NCI-H2196 treated with DMSO at 0.1 percent for 48 hours (cell line): ENCODE results near the gene TAF11L13.
"Not testable (repeated sequence)": the region's sequence is repeated elsewhere in the genome, so short reads cannot be mapped to it uniquely, and the experiment has no call there.

ENCODE experiments used
- DNase-seq: peaks from one replicate; lab custom pipeline; 2025; ENCODE audit not compliant: unreplicated experiment; lab: John Stamatoyannopoulos, UW

TAF11L13 gene

DNA sequence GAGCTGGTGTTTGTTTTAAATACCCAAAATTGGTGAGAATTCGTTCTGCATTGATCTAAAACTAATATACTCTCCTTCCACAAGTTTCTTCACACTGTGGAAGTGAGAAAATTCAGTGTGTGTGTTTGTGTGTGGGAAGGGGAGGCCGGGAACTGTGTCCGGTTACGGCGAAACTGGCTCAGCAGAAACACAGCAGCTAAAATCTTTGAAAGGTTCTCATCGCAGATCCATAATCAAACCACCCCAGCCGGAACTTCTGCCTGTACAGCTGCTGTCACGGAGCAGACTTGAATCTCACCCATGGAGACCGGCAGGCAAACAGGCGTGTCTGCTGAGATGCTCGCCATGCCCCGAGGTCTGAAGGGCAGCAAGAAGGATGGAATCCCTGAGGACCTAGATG, at the start of gene TAF11L13:
TAF11L13 (plus strand) TSS at position 301 of the 400 bp plus-strand sequence.
- not testable (repeated sequence) for DNase-seq

DNA sequence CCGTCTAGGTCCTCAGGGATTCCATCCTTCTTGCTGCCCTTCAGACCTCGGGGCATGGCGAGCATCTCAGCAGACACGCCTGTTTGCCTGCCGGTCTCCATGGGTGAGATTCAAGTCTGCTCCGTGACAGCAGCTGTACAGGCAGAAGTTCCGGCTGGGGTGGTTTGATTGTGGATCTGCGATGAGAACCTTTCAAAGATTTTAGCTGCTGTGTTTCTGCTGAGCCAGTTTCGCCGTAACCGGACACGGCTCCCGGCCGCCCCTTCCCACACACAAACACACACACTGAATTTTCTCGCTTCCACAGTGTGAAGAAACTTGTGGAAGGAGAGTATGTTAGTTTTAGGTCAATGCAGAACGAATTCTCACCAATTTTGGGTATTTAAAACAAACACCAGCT, 46.2 kb upstream of the TAF11L13 start, which contains the start of gene TAF11L7:
TAF11L7 (minus strand) TSS at position 101 of the 400 bp plus-strand sequence.
- DNase-seq, result not testable (repeated sequence)

DNA sequence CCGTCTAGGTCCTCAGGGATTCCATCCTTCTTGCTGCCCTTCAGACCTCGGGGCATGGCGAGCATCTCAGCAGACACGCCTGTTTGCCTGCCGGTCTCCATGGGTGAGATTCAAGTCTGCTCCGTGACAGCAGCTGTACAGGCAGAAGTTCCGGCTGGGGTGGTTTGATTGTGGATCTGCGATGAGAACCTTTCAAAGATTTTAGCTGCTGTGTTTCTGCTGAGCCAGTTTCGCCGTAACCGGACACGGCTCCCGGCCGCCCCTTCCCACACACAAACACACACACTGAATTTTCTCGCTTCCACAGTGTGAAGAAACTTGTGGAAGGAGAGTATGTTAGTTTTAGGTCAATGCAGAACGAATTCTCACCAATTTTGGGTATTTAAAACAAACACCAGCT, 41.0 kb upstream of the TAF11L13 start, which contains the start of gene TAF11L8:
TAF11L8 (minus strand) TSS at position 101 of the 400 bp plus-strand sequence.
- DNase-seq, result not testable (repeated sequence)

DNA sequence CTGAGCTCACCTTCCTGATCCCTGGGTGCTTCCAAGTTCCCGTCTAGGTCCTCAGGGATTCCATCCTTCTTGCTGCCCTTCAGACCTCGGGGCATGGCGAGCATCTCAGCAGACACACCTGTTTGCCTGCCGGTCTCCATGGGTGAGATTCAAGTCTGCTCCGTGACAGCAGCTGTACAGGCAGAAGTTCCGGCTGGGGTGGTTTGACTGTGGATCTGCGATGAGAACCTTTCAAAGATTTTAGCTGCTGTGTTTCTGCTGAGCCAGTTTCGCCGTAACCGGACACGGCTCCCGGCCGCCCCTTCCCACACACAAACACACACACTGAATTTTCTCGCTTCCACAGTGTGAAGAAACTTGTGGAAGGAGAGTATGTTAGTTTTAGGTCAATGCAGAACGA, 37.6 kb upstream of the TAF11L13 start, which contains the start of gene TAF11L9:
TAF11L9 (minus strand) TSS at position 140 of the 400 bp plus-strand sequence.
- not testable (repeated sequence) for DNase-seq

DNA sequence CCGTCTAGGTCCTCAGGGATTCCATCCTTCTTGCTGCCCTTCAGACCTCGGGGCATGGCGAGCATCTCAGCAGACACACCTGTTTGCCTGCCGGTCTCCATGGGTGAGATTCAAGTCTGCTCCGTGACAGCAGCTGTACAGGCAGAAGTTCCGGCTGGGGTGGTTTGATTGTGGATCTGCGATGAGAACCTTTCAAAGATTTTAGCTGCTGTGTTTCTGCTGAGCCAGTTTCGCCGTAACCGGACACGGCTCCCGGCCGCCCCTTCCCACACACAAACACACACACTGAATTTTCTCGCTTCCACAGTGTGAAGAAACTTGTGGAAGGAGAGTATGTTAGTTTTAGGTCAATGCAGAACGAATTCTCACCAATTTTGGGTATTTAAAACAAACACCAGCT, 34.2 kb upstream of the TAF11L13 start, which contains the start of gene TAF11L10:
TAF11L10 (minus strand) TSS at position 101 of the 400 bp plus-strand sequence.
- not testable (repeated sequence) for DNase-seq

DNA sequence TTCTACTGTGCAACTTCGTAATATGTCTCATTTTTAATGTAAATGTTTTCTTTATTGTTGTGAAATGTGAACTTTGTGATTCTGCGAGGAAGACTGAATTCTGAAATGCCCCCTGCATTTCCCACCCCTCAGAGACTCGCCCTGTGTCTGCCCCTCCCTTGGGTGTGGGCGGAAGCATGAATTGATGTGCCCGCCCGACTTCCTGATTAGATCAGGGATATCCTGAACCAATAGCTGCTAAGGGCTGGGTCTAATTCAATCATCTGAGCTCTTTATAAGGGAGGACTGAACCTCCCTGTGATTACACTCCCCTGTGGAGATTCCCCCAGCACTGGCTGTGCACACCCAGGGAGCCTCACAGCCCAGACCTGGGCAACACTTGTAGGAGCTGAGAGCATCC, 28.0 kb upstream of the TAF11L13 start, which contains the start of gene TAF11L11:
TAF11L11 (plus strand) TSS at position 304 of the 400 bp plus-strand sequence.
- not testable (repeated sequence) for DNase-seq

DNA sequence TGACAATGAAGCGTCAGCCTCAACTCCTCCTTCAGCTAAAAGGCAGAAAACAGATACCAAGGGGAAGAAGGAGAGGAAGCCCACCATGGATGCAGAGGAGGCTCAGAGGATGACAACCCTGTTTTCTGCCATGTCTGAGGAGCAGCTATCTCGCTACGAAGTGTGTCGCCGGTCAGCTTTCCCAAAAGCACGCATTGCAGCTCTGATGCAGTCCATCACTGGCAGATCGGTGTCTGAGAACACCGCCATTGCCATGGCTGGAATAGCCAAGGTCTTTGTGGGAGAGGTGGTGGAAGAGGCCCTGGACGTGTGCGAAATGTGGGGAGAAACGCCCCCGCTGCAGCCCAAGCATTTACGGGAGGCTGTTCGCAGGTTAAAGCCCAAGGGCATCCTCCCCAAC, 26.9 kb upstream of the TAF11L13 start:
- DNase-seq, result no peak

DNA sequence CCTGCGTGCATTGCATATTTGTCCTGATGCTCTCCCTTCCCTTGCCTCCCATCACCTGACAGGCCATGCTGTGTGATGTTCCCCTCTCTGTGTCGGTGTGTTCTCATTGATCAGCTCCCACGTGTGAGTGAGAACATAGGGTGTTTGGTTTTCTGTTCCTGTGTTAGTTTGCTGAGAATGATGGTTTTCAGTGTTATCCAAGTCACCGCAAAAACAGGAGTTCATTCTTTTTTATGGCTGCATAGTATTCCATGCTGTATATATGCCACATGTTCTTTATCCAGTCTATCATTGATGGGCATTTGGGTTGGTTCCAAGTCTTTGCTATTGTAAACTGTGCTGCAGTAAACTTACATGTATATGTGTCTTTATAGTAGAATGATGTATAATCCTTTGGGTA, 24.4 kb upstream of the TAF11L13 start:
- not testable (repeated sequence) for DNase-seq

DNA sequence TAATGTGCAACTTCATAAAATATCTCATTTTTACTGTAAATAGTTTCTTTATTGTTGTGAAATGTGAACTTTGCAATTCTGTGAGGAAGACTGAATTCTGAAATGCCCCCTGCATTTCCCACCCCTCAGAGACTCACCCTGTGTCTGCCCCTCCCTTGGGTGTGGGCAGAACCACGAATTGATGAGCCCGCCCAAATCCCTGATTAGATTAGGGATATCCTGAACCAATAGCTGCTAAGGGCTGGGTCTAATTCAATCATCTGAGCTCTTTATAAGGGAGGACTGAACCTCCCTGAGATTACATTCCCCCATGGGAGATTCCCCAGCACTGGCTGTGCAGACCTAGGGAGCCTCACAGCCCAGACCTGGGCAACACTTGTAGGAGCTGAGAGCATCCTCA, 21.8 kb upstream of the TAF11L13 start, which contains the start of gene TAF11L12:
TAF11L12 (plus strand) TSS at position 301 of the 400 bp plus-strand sequence.
- DNase-seq, result not testable (repeated sequence)

DNA sequence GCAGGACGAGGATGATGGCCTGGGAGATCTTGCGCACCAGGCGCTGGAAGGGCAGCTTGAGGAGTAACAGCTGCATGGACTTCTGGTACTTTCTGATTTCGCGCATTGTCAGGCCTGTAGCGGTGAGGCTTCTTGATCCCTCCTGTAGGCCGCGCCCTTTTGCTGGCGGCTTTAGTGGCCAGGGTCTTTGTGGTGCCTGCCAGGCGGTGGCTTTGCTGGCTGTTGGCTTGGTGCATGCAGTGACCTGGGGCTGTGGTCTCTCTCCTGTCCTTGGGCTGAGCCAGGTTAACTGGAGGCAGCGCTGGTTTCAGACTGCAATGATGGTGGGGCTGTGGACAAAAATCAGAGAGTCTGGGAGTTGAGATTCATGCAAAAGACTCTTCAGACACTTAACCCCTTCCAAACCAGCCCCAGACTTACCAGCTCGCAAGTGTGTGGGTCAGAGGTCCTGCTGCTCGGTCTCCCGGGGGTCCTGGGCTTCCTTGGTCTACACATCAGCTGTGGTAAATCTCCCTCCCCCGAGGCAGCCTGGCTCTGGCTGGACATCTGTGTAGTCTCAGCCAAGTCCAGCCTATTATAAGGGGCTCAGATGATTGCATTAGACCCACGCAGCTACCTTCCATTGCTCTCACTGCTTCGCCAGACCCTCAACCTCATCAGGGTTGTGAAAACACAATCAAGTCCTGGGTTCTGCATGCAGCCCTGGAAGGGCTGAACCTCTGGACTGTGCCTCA, 16.8 kb upstream of the TAF11L13 start:
- DNase-seq, result no peak

DNA sequence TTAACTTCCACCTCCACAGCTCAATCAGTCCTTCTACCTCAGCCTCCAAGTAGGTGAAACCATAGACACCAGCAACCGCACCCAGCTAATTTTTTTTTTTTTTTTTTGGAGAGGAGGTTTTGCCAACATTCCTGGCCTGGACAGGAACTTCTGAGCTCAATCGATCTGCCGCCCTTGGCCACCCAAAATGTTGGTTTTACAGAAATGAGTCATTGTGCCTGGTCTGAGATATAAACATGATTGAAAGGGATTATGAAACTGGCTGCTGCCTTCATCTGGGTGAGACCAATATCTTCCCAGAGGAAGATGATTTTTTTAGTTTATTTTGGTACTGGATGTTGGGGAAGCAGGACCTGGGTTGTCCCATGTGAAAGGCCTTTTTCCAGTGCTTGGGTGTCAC, 12.5 kb upstream of the TAF11L13 start:
- DNase-seq, result no peak

DNA sequence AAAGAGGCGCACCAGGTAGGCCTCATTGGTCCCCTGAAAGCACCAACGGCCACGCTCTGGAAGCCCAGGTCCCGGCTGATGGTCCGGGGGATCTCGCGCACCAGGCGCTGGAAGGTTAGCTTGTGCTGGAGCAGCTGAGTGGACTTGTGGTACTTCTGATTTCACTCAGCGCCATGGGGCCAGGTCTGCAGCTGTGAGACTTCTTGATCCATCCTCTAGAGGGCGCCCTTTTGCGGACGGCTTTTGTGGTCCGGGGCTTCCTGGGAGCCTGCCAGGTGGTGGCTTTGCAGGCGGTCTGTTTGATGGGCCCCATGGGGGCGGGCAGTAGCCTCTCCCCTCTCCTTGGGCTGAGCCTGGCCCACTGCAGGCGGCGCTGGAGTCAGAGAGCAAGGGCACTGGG, 11.3 kb upstream of the TAF11L13 start:
- no peak for DNase-seq

DNA sequence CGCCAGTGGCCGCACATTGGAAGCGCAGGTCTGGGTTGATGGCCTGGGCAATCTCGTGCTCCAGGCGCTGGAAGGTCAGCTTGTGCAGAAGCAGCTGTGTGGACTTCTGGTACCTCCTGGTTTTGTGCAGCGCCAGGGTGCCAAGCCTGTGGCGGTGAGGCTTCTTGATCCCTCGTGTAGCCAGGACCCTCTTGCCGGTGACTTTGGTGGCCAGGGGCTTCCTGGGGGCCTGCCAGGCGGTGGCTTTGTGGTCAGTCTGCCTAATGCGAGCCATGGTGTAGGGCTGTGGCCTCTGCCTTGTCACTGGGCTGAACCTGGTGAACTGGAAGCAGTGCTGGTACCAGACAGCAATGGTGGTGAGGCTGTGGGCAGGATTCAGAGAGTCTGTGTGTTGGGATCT, 6.2 kb upstream of the TAF11L13 start:
- no peak for DNase-seq

DNA sequence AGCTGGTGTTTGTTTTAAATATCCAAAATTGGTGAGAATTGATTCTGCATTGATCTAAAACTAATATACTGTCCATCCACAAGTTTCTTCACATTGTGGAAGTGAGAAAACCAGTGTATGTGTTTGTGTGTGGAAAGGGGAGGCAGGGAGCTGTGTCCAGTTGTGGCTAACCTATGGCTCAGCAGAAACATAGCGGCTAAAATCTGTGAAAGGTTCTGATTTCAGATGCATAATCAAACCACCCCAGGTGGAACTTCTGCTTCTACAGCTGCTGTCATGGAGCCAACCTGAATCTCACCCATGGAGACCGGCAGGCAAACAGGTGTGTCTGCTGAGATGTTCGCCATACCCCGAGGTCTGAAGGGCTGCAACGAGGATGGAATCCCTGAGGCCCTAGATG, 2.3 kb downstream of the TAF11L13 start, which contains the start of gene TAF11L14:
TAF11L14 (plus strand) TSS at position 301 of the 400 bp plus-strand sequence.
- DNase-seq, result no peak

DNA sequence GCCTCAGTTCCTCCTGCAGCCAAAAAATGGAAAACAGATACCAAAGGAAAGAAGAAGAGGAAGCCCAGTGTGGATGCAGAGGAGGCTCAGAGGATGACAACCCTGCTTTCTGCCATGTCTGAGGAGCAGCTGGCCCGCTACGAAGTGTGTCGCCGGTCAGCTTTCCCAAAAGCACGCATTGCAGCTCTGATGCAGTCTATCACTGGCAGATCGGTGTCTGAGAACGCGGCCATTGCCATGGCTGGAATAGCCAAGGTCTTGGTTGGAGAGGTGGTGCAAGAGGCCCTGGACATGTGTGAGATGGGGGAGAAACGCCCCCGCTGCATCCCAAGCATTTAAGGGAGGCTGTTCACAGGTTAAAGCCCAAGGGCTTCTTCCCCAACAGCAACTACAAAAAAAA, 17.3 kb downstream of the TAF11L13 start:
- not testable (repeated sequence) for DNase-seq

DNA sequence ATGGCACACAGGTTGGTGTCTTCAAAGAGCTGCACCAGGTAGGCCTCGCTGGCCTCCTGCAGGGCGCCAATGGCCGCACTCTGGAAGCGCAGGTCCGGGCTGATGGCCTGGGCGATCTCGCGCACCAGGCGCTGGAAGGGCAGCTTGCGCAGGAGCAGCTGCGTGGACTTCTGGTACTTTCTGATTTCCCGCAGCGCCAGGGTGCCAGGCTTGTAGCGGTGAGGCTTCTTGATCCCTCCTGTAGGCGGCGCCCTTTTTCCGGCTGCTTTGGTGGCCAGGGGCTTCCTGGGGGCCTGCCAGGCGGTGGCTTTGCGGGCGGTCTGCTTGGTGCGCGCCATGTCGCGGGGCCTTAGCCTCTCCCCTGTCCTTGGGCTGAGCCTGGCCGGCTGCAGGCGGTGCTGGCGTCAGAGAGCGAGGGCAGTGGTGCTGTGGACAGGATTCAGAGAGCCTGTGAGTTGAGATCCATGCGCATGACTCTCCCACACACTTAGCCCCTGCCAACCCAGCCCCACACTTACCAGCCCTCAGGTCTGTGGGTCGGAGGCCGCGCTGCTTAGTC, 23.4 kb downstream of the TAF11L13 start:
- not testable (repeated sequence) for DNase-seq

DNA sequence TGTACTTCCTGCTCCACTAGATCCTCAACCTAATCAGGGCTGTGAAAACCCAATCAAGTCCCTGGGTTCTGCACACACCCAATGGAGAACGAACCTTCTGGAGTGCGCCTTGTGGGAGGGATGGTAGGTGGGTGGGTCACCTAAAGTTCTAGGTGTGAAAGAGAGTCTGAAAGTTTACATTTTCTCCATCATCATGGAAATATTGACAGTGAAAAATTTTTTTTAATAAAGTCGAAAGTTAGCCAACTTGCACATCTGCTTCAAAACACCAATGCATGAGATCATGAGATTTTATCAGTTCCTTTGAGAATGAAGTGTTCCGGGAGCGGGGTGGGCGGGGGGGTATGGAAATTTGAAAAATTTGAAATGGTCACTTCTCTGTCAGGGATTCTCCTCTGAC, 24.0 kb downstream of the TAF11L13 start:
- no peak for DNase-seq

DNA sequence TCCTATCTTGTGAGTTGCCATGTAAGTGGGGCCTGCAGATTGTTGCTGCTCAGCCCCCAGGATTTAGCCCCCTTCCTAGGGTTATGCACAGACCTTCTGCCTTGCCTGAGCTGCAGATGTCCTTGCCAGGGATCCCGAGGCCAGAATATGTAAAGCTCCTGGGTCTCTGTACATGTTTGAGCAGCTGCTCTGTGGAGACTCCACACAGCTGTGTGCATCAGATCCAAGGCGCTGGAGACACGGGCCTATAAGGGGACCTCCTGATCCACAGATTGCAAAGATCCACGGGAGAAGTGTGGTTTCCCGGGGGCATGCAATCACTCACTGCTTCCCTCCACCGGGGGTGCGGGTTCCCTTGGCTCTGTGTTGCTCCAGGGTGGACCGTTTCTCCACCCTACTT, 31.3 kb downstream of the TAF11L13 start:
- DNase-seq, result no peak

DNA sequence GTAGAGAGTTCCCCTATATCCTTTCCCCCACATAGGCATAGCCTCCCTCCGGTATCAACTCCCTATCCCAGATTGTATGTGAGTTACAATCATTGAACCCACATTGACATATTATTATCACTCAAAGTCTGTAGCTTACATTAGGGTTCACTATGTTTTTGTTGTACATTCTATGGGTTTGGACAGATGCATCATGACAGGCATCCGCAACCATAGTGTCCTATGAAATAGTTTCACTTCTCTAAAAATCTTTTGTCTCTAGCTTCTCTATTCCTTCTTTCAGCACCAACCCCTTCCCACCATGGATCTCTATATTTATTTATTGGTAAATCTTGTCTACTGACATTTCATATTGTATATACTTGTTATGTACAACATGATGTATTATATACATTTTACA, 33.9 kb downstream of the TAF11L13 start:
- no peak for DNase-seq

DNA sequence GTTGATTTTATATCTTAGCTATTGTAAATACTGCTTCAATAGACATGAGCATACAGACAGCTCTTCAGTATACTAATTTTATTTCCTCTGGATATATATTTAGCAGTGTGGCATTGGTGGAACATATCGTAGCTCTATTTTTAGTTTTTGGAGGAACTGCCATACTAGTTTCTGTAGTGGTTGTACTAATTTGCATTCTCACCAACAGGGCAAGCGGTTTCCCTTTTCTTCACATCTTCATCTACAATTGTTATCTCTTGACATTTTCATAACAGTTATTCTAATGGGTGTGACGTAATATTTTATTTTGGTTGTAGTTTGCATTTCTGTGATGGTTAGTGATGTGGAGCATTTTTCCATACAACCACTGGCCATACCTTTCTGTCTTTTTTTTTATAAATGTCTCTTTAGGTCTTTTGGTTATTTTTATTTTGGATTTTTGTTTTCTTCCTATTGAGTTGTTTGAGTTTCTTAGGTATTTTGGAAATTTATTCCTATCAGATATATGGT, 34.9 kb downstream of the TAF11L13 start:
- no peak for DNase-seq

DNA sequence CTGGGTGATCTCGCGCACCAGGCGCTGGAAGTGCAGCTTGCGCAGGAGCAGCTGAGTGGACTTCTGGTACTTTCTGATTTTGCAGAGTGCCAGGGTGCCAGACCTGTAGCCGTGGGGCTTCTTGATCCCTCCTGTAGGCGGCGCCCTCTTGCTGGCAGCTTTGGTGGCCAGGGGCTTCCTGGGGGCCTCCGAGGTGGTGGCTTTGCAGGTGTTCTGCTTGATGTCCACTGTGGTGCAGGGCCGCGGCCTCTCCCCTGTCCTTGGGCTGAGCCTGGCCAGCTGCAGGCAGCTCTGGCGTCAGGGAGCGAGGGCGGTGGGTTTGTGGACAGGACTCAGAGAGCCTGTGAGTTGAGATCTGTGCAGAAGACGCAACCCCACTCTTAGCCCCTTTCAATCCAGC, 38.5 kb downstream of the TAF11L13 start:
- DNase-seq, result no peak
